ENCODE results near the gene ELL.

Gene ELL

GRCh38 chr19:18508585-18508984, 13.3 kb downstream of the ELL start:
- peaks cover 6% of the 10 kb centered on the region for H3K27me3 Mint-ChIP-seq (ENCODE audit: low read depth, poor library complexity)
- no peak overlapping the region for H3K4me3 Mint-ChIP-seq
- H3K27ac Mint-ChIP-seq = no peak overlapping the region
- no peaks in the 10 kb centered on the region for H3K9me3 Mint-ChIP-seq
- H3K36me3 Mint-ChIP-seq (ENCODE audit: low read depth) = no peaks in the 10 kb centered on the region
- TF ChIP-seq CTCF (IDR thresholded peaks at IDR 0.05) = no peak
- DNase-seq = no peak
- peaks cover 55% of the 10 kb centered on the region for H3K4me1 Mint-ChIP-seq

GRCh38 chr19:18507727-18508440, 14.0 kb downstream of the ELL start:
- H3K27ac Mint-ChIP-seq = no peak overlapping the region
- no peaks in the 10 kb centered on the region for H3K9me3 Mint-ChIP-seq
- no peak overlapping the region for H3K4me3 Mint-ChIP-seq
- no peaks in the 10 kb centered on the region for H3K36me3 Mint-ChIP-seq (ENCODE audit: low read depth)
- H3K4me1 Mint-ChIP-seq = peaks cover 55% of the 10 kb centered on the region
- TF ChIP-seq CTCF (IDR thresholded peaks at IDR 0.05) = no peak
- no peak for DNase-seq
- peaks cover 6% of the 10 kb centered on the region for H3K27me3 Mint-ChIP-seq (ENCODE audit: low read depth, poor library complexity)

GRCh38 chr19:18507021-18507726, 14.7 kb downstream of the ELL start:
- H3K4me3 Mint-ChIP-seq = no peak overlapping the region
- peaks cover 6% of the 10 kb centered on the region for H3K27me3 Mint-ChIP-seq (ENCODE audit: low read depth, poor library complexity)
- peaks cover 55% of the 10 kb centered on the region for H3K4me1 Mint-ChIP-seq
- no peaks in the 10 kb centered on the region for H3K9me3 Mint-ChIP-seq
- TF ChIP-seq CTCF (IDR thresholded peaks at IDR 0.05) = no peak
- no peak for DNase-seq
- H3K27ac Mint-ChIP-seq = no peak overlapping the region
- no peaks in the 10 kb centered on the region for H3K36me3 Mint-ChIP-seq (ENCODE audit: low read depth)

- no peak for DNase-seq
- Mint-ChIP-seq H3K4me1 (peaks cover 63% of the 10 kb centered on the region), H3K27ac (no peak overlapping the region), H3K9me3 (no peaks in the 10 kb centered on the region), H3K4me3 (no peak overlapping the region), H3K27me3 (ENCODE audit: low read depth, poor library complexity) (peaks cover 6% of the 10 kb centered on the region), H3K36me3 (ENCODE audit: low read depth) (no peaks in the 10 kb centered on the region)
- TF ChIP-seq CTCF (IDR thresholded peaks at IDR 0.05) = no peak
Measured at GRCh38 chr19:18506101-18506930, 15.6 kb downstream of the ELL start.

GRCh38 chr19:18504886-18505610, 16.8 kb downstream of the ELL start:
- no peak for DNase-seq
- Mint-ChIP-seq H3K27ac (no peak overlapping the region), H3K4me1 (peaks cover 76% of the 10 kb centered on the region), H3K4me3 (no peak overlapping the region), H3K27me3 (ENCODE audit: low read depth, poor library complexity) (peaks cover 6% of the 10 kb centered on the region), H3K9me3 (no peaks in the 10 kb centered on the region), H3K36me3 (ENCODE audit: low read depth) (no peaks in the 10 kb centered on the region)
- no peak for TF ChIP-seq CTCF (IDR thresholded peaks at IDR 0.05)
